Skeletal muscle tissue (tissue), 4 donors: ENCODE results near the gene S100A9. TPM values are rescaled to one million over a fixed set of nuclear protein-coding genes. Genes with fewer than 3 reads are reported as not detected.

Experiments
- H3K27ac ChIP-seq: one replicate; pipeline ENCODE4 v1.7.0; 2013; ENCODE audit warnings: mild to moderate bottlenecking, low read depth, low read length, inconsistent platforms
- H3K27me3 ChIP-seq, 3 donors: one replicate each; pipeline ENCODE4 v1.7.0; 2013; ENCODE audit warnings: low read length in 3 of 3; ENCODE audit not compliant: control insufficient read depth in 3 of 3, insufficient read depth in 3 of 3
- H3K36me3 ChIP-seq, 3 donors: one replicate each; pipeline ENCODE4 v1.7.0; 2013; ENCODE audit warnings: low read length in 3 of 3; ENCODE audit not compliant: control insufficient read depth in 3 of 3, insufficient read depth in 3 of 3
- H3K4me1 ChIP-seq, 3 donors: one replicate each; pipeline ENCODE4 v1.7.0; 2013; ENCODE audit warnings: low read length in 3 of 3, mild to moderate bottlenecking in 3 of 3; ENCODE audit not compliant: control insufficient read depth in 3 of 3, insufficient read depth in 3 of 3
- H3K4me3 ChIP-seq, 3 donors: one replicate each; pipeline ENCODE4 v1.7.0; 2013; ENCODE audit warnings: low read length in 3 of 3
- H3K9ac ChIP-seq, 3 donors: one replicate each; pipeline ENCODE4 v1.7.0; 2013; ENCODE audit warnings: low read length in 3 of 3, mild to moderate bottlenecking in 3 of 3, moderate library complexity in 2 of 3, low read depth in 1 of 3
- H3K9me3 ChIP-seq, 3 donors: one replicate each; pipeline ENCODE4 v1.7.0; 2013; ENCODE audit warnings: low read length in 3 of 3; ENCODE audit not compliant: control insufficient read depth in 3 of 3
- total RNA-seq: library from RNA; depleted of rRNA; stranded (reverse); fragments of >200 nt; gene quantifications from one replicate; pipeline ENCODE4 v1.2.3, GENCODE V29; 2014
- donor health status: Osteomylitis.

The S100A9 gene
- total RNA-seq, 1 donor from 2014 or later, result 218 TPM

GRCh38 chr1:153360190-153360589 is 2.5 kb downstream of the S100A9 start:
- no peak overlapping the region for H3K4me3 ChIP-seq

GRCh38 chr1:153360592-153361479 is 3.2 kb downstream of the S100A9 start:
- Histone ChIP-seq H3K4me1 (peaks cover 4 to 27% (median 22%) of the 10 kb centered on the region in 3 donors), H3K4me3 (no peak overlapping the region), H3K9me3 (no peaks in the 10 kb centered on the region), H3K36me3 (no peaks in the 10 kb centered on the region), H3K9ac (no peak overlapping the region), H3K27ac (peak overlapping the region; percentile 25), H3K27me3 (peaks cover 0 to 3% (median 0%) of the 10 kb centered on the region in 3 donors)

More at GRCh38 chr1:153360190-153360589, 2.5 kb downstream of the S100A9 start:
- Histone ChIP-seq H3K4me1 (peaks cover 3 to 20% (median 17%) of the 10 kb centered on the region in 3 donors), H3K9ac (no peak overlapping the region), H3K27me3 (no peaks in the 10 kb centered on the region), H3K9me3 (no peaks in the 10 kb centered on the region), H3K27ac (peak overlapping the region; percentile 25), H3K36me3 (no peaks in the 10 kb centered on the region)

GRCh38 chr1:153361480-153362109 is 3.9 kb downstream of the S100A9 start:
- Histone ChIP-seq H3K9ac (no peak overlapping the region), H3K27ac (no peak overlapping the region), H3K4me3 (no peak overlapping the region), H3K9me3 (no peaks in the 10 kb centered on the region), H3K36me3 (no peaks in the 10 kb centered on the region), H3K27me3 (peaks cover 0 to 3% (median 0%) of the 10 kb centered on the region in 3 donors), H3K4me1 (peaks cover 4 to 27% (median 22%) of the 10 kb centered on the region in 3 donors)

- Histone ChIP-seq H3K4me1 (peaks cover 4 to 22% (median 21%) of the 10 kb centered on the region in 3 donors), H3K27me3 (peaks cover 0 to 3% (median 0%) of the 10 kb centered on the region in 3 donors), H3K9me3 (no peaks in the 10 kb centered on the region), H3K27ac (no peak overlapping the region), H3K9ac (no peak overlapping the region), H3K4me3 (no peak overlapping the region), H3K36me3 (no peaks in the 10 kb centered on the region)
Measured at GRCh38 chr1:153362187-153362775, 4.6 kb downstream of the S100A9 start.

GRCh38 chr1:153363641-153364040 is 6.0 kb downstream of the S100A9 start:
- peaks cover 2 to 14% (median 9%) of the 10 kb centered on the region in 3 donors for H3K4me1 ChIP-seq
- H3K9me3 ChIP-seq, result no peaks in the 10 kb centered on the region
- no peak overlapping the region for H3K27ac ChIP-seq
- H3K9ac ChIP-seq, result no peak overlapping the region
- peaks cover 0 to 3% (median 0%) of the 10 kb centered on the region in 3 donors for H3K27me3 ChIP-seq
- H3K36me3 ChIP-seq, result no peaks in the 10 kb centered on the region
- H3K4me3 ChIP-seq, result no peak overlapping the region

- no peak overlapping the region for H3K9ac ChIP-seq
- H3K36me3 ChIP-seq, result no peaks in the 10 kb centered on the region
- H3K4me3 ChIP-seq, result no peak overlapping the region
- H3K27me3 ChIP-seq, result peaks cover 0 to 3% (median 0%) of the 10 kb centered on the region in 3 donors
- peaks cover 2 to 14% (median 9%) of the 10 kb centered on the region in 3 donors for H3K4me1 ChIP-seq
- no peak overlapping the region for H3K27ac ChIP-seq
- no peaks in the 10 kb centered on the region for H3K9me3 ChIP-seq
Measured at GRCh38 chr1:153364156-153364555, 6.5 kb downstream of the S100A9 start.

GRCh38 chr1:153364766-153365666 is 7.4 kb downstream of the S100A9 start:
- H3K27me3 ChIP-seq, result peaks cover 0 to 3% (median 0%) of the 10 kb centered on the region in 3 donors
- H3K4me3 ChIP-seq, result no peak overlapping the region
- peaks cover 2 to 13% (median 9%) of the 10 kb centered on the region in 3 donors for H3K4me1 ChIP-seq
- H3K27ac ChIP-seq, result no peak overlapping the region
- H3K9me3 ChIP-seq, result no peaks in the 10 kb centered on the region
- no peaks in the 10 kb centered on the region for H3K36me3 ChIP-seq
- no peak overlapping the region for H3K9ac ChIP-seq

- Histone ChIP-seq H3K9ac (no peak overlapping the region), H3K9me3 (no peaks in the 10 kb centered on the region), H3K27ac (no peak overlapping the region), H3K27me3 (peaks cover 0 to 3% (median 0%) of the 10 kb centered on the region in 3 donors), H3K4me1 (peaks cover 2 to 9% (median 6%) of the 10 kb centered on the region in 3 donors), H3K4me3 (no peak overlapping the region), H3K36me3 (no peaks in the 10 kb centered on the region)
Measured at GRCh38 chr1:153365696-153366095, 8.0 kb downstream of the S100A9 start.

GRCh38 chr1:153366261-153366660 is 8.6 kb downstream of the S100A9 start:
- Histone ChIP-seq H3K4me1 (peaks cover 2 to 9% (median 5%) of the 10 kb centered on the region in 3 donors), H3K9ac (no peak overlapping the region), H3K36me3 (no peaks in the 10 kb centered on the region), H3K27ac (no peak overlapping the region), H3K4me3 (no peak overlapping the region), H3K9me3 (no peaks in the 10 kb centered on the region), H3K27me3 (peaks cover 0 to 4% (median 0%) of the 10 kb centered on the region in 3 donors)
